ENCODE measurements around the gene MSL2. TPM values are rescaled to one million over a fixed set of nuclear protein-coding genes. Genes with fewer than 3 reads are reported as not detected.

Gene MSL2
- polyA plus RNA-seq, 1 donor (not counting 4 experiments of a cell fraction or from before 2014, with no cell fraction given), result 9.5 TPM

GRCh38 chr3:136196401-136197158, 445 bp upstream of the MSL2 start:
- FAIRE-seq (peak; percentile 83), DNase-seq (ENCODE audit: low read depth, low spot score) (peak; percentile 97)
- Histone ChIP-seq H2AFZ (ENCODE audit: control insufficient read depth, low read length) (peak overlapping the region; percentile 95), H3K4me2 (ENCODE audit: control insufficient read depth, extremely low read depth, insufficient read depth, low read depth, low read length) (peak overlapping the region; percentile 81), H3K9me1 (ENCODE audit: control insufficient read depth, extremely low read depth, insufficient read depth, low read length) (no peaks in the 10 kb centered on the region), H3K79me2 (ENCODE audit: control insufficient read depth, insufficient read depth, low read length) (peaks cover 41% of the 10 kb centered on the region), H3K27ac (ENCODE audit: control insufficient read depth, insufficient read depth, low read length) (peak overlapping the region; percentile 93), H3K9ac (ENCODE audit: control insufficient read depth, extremely low read depth, insufficient read depth, low read length) (peak overlapping the region; percentile 95), H4K20me1 (ENCODE audit: control insufficient read depth, extremely low read depth, insufficient read depth, low read length) (peaks cover 17% of the 10 kb centered on the region), H3K36me3 (ENCODE audit: control insufficient read depth in 2 of 2, extremely low read depth in 1 of 2, insufficient read depth in 2 of 2, low read length in 2 of 2) (no peaks in the 10 kb centered on the region), H3K9me3 (ENCODE audit: control insufficient read depth, low read depth, low read length) (no peaks in the 10 kb centered on the region), H3K4me1 (ENCODE audit: control insufficient read depth, extremely low read depth, insufficient read depth, low read length) (peaks cover 16% of the 10 kb centered on the region), H3K27me3 (ENCODE audit: control insufficient read depth, extremely low read depth, insufficient read depth, low read length) (no peaks in the 10 kb centered on the region), H3K4me3 (ENCODE audit: control insufficient read depth in 2 of 3, extremely low read depth in 1 of 3, insufficient read depth in 2 of 3, low read depth in 1 of 3, low read length in 3 of 3) (peak overlapping the region; percentile 79 to 95 (median 93))
- no peak for TF ChIP-seq CTCF (optimal IDR thresholded peaks at IDR 0.05 in 1 of 3, IDR thresholded peaks at IDR 0.05 in 1 of 3, conservative IDR thresholded peaks at IDR 0.05 in 1 of 3; ENCODE audit: extremely low read depth in 1 of 3, insufficient read depth in 2 of 3, low read length in 3 of 3)
- TF ChIP-seq EZH2 (IDR thresholded peaks at IDR 0.05; ENCODE audit: low read length), result no peak
- dilution Hi-C loops (cut with MboI; ENCODE audit: extremely low pct_ligation_motif_present, low sequenced_read_pairs), result loop anchor here (25.0 kb wide), 1 partner anchor 141 kb away; no protein-coding TSS in a partner anchor

- Histone ChIP-seq H3K79me2 (ENCODE audit: control insufficient read depth, insufficient read depth, low read length) (peaks cover 52% of the 10 kb centered on the region), H2AFZ (ENCODE audit: control insufficient read depth, low read length) (peak overlapping the region; percentile 66), H3K27me3 (ENCODE audit: control insufficient read depth, extremely low read depth, insufficient read depth, low read length) (no peaks in the 10 kb centered on the region), H3K4me2 (ENCODE audit: control insufficient read depth, extremely low read depth, insufficient read depth, low read depth, low read length) (peak overlapping the region; percentile 81), H3K27ac (ENCODE audit: control insufficient read depth, insufficient read depth, low read length) (peak overlapping the region; percentile 93), H3K9ac (ENCODE audit: control insufficient read depth, extremely low read depth, insufficient read depth, low read length) (peak overlapping the region; percentile 95), H3K4me1 (ENCODE audit: control insufficient read depth, extremely low read depth, insufficient read depth, low read length) (peaks cover 20% of the 10 kb centered on the region), H4K20me1 (ENCODE audit: control insufficient read depth, extremely low read depth, insufficient read depth, low read length) (peaks cover 20% of the 10 kb centered on the region), H3K9me1 (ENCODE audit: control insufficient read depth, extremely low read depth, insufficient read depth, low read length) (no peaks in the 10 kb centered on the region), H3K4me3 (ENCODE audit: control insufficient read depth in 2 of 3, extremely low read depth in 1 of 3, insufficient read depth in 2 of 3, low read depth in 1 of 3, low read length in 3 of 3) (peak overlapping the region; percentile 79 to 95 (median 93)), H3K36me3 (ENCODE audit: control insufficient read depth in 2 of 2, extremely low read depth in 1 of 2, insufficient read depth in 2 of 2, low read length in 2 of 2) (no peaks in the 10 kb centered on the region), H3K9me3 (ENCODE audit: control insufficient read depth, low read depth, low read length) (no peaks in the 10 kb centered on the region)
- no peak for FAIRE-seq
- dilution Hi-C loops (cut with MboI; ENCODE audit: extremely low pct_ligation_motif_present, low sequenced_read_pairs), result loop anchor here (25.0 kb wide), 1 partner anchor 142 kb away; no protein-coding TSS in a partner anchor
- TF ChIP-seq EZH2 (IDR thresholded peaks at IDR 0.05; ENCODE audit: low read length) (no peak), CTCF (optimal IDR thresholded peaks at IDR 0.05 in 1 of 3, IDR thresholded peaks at IDR 0.05 in 1 of 3, conservative IDR thresholded peaks at IDR 0.05 in 1 of 3; ENCODE audit: extremely low read depth in 1 of 3, insufficient read depth in 2 of 3, low read length in 3 of 3) (no peak)
- DNase-seq (ENCODE audit: low read depth, low spot score), result no peak
Observed at GRCh38 chr3:136195258-136196063, 674 bp downstream of the MSL2 start.

Data from keratinocyte (primary cell).